SK-N-SH treated with all-trans-retinoic acid at 6 μM for 48 hours (cell line): Measurements from ENCODE around the gene PSMD6.

ENCODE experiments used
- ATAC-seq: fragments of 200-7000 bp; cut with Tn5 transposase; 3 replicates; pipeline ENCODE4 v1.9.1; 2020; ENCODE audit warnings: mild to moderate bottlenecking, moderate library complexity
- ARNTL ChIP-seq: fragments of 450-650 bp; formaldehyde crosslinking; IDR thresholded peaks from 2 replicates; pipeline ENCODE4 v1.5.0; 2020; ENCODE audit warnings: low read depth, mild to moderate bottlenecking, moderate library complexity, borderline replicate concordance
- BACH2 ChIP-seq: fragments of 250-450 bp; sonication (Bioruptor Pico); IDR thresholded peaks from 2 replicates; pipeline ENCODE4 v1.9.0; 2021; ENCODE audit warnings: mild to moderate bottlenecking, borderline replicate concordance
- CREB5 ChIP-seq: fragments of 250-450 bp; sonication (Bioruptor Pico); IDR thresholded peaks from 2 replicates; pipeline ENCODE4 v1.5.1; 2020; ENCODE audit warnings: low read depth, mild to moderate bottlenecking, moderate library complexity
- CSDC2 ChIP-seq: fragments of 250-450 bp; sonication (Bioruptor Pico); IDR thresholded peaks from 2 replicates; pipeline ENCODE4 v1.5.0; 2020; ENCODE audit warnings: mild to moderate bottlenecking, moderate library complexity
- CSRNP3 ChIP-seq: fragments of 250-450 bp; sonication (Bioruptor Pico); IDR thresholded peaks from 2 replicates; pipeline ENCODE4 v1.5.1; 2021; ENCODE audit warnings: mild to moderate bottlenecking, moderate library complexity
- GLIS3 ChIP-seq: fragments of 250-450 bp; sonication (Bioruptor Pico); IDR thresholded peaks from 2 replicates; pipeline ENCODE4 v1.5.0; 2020; ENCODE audit warnings: mild to moderate bottlenecking, moderate library complexity
- PATZ1 ChIP-seq: fragments of 250-450 bp; sonication (Bioruptor Pico); IDR thresholded peaks from 2 replicates; pipeline ENCODE4 v1.8.0; 2020; ENCODE audit warnings: mild to moderate bottlenecking, moderate library complexity, borderline replicate concordance
- POU6F1 ChIP-seq: fragments of 250-450 bp; sonication (Bioruptor Pico); IDR thresholded peaks from 2 replicates; pipeline ENCODE4 v1.8.0; 2021; ENCODE audit warnings: low read depth, mild to moderate bottlenecking, moderate library complexity, borderline replicate concordance
- RARB ChIP-seq: fragments of 250-450 bp; sonication (Bioruptor Pico); IDR thresholded peaks from 2 replicates; pipeline ENCODE4 v1.8.0; 2021; ENCODE audit warnings: mild to moderate bottlenecking, moderate library complexity
- TOX ChIP-seq: fragments of 250-450 bp; sonication (Bioruptor Pico); IDR thresholded peaks from 2 replicates; pipeline ENCODE4 v1.8.0; 2021; ENCODE audit warnings: mild to moderate bottlenecking, moderate library complexity, borderline replicate concordance
- TSHZ2 ChIP-seq: fragments of 250-450 bp; sonication (Bioruptor Pico); IDR thresholded peaks from 2 replicates; pipeline ENCODE4 v1.5.0; 2020; ENCODE audit warnings: mild to moderate bottlenecking, moderate library complexity
- ZC3H10 ChIP-seq: fragments of 250-450 bp; sonication (Bioruptor Pico); IDR thresholded peaks from 2 replicates; pipeline ENCODE4 v1.5.1; 2021; ENCODE audit warnings: mild to moderate bottlenecking, moderate library complexity
- ZFP3 ChIP-seq: fragments of 250-450 bp; sonication (Bioruptor Pico); IDR thresholded peaks from 2 replicates; pipeline ENCODE4 v1.5.0; 2020; ENCODE audit warnings: mild to moderate bottlenecking, moderate library complexity
- ZFP30 ChIP-seq: fragments of 450-650 bp; formaldehyde crosslinking; IDR thresholded peaks from 2 replicates; pipeline ENCODE4 v1.5.0; 2022; ENCODE audit warnings: mild to moderate bottlenecking, moderate library complexity
- ZNF565 ChIP-seq: fragments of 450-650 bp; formaldehyde crosslinking; conservative IDR thresholded peaks from 2 replicates; pipeline ENCODE4 v1.5.0; 2020; ENCODE audit warnings: low read depth, mild to moderate bottlenecking, moderate library complexity
- ZNF70 ChIP-seq: fragments of 450-650 bp; formaldehyde crosslinking; IDR thresholded peaks from 2 replicates; pipeline ENCODE4 v1.5.0; 2020; ENCODE audit warnings: mild to moderate bottlenecking, moderate library complexity

Gene PSMD6

GRCh38 chr3:63972987-63973386, 50.3 kb downstream of the PSMD6 start:
- no peak for ATAC-seq
- no peak for TF ChIP-seq CREB5 (CRISPR knock-in tag)
- TF ChIP-seq RARB (CRISPR knock-in tag), result no peak

- peak; percentile 73 for ATAC-seq
- no peak for TF ChIP-seq PATZ1 (CRISPR knock-in tag)
- no peak for TF ChIP-seq CSRNP3 (CRISPR knock-in tag)
- no peak for TF ChIP-seq ZFP30
- TF ChIP-seq BACH2 (CRISPR knock-in tag), result no peak
- no peak for TF ChIP-seq ZNF70
Observed at GRCh38 chr3:63972196-63972595, 51.1 kb downstream of the PSMD6 start.

GRCh38 chr3:63970631-63971475, 52.4 kb downstream of the PSMD6 start:
- TF ChIP-seq CREB5 (CRISPR knock-in tag) (no peak), POU6F1 (CRISPR knock-in tag) (no peak), GLIS3 (CRISPR knock-in tag) (no peak), ARNTL (CRISPR knock-in tag) (no peak), ZFP3 (CRISPR knock-in tag) (no peak), TSHZ2 (CRISPR knock-in tag) (no peak), BACH2 (CRISPR knock-in tag) (no peak), ZNF565 (no peak), CSDC2 (no peak), ZC3H10 (CRISPR knock-in tag) (no peak), RARB (CRISPR knock-in tag) (no peak), TOX (no peak), PATZ1 (CRISPR knock-in tag) (no peak)
- TF ChIP-seq, all 23 proteins: peak for 0
- no peak for ATAC-seq
